Measurements from ENCODE around the gene SEMA4B.
A peak's percentile ranks its signal among the peaks of the same experiment; 100 is the strongest.

The SEMA4B gene

GRCh38 chr15:90177012-90177411 lies 24.1 kb upstream of the SEMA4B start:
- Histone ChIP-seq H3K36me3 (ENCODE audit: low read length) (no peaks in the 10 kb centered on the region), H3K9ac (ENCODE audit: low read length) (no peak overlapping the region), H3K9me3 (ENCODE audit: insufficient read depth, low read length) (no peaks in the 10 kb centered on the region), H3K4me2 (ENCODE audit: low read depth, low read length, poor library complexity, severe bottlenecking) (no peak overlapping the region), H3F3A (ENCODE audit: insufficient read depth) (no peaks in the 10 kb centered on the region), H3K9me2 (replicated peaks; ENCODE audit: insufficient read depth, low read length) (no peaks in the 10 kb centered on the region), H2AFZ (ENCODE audit: low read depth, low read length, severe bottlenecking) (no peak overlapping the region), H3K79me2 (ENCODE audit: insufficient read depth, low read length) (no peaks in the 10 kb centered on the region), H3K4me3 (ENCODE audit: insufficient read depth, low read length, poor library complexity, severe bottlenecking) (no peak overlapping the region), H3K27me3 (ENCODE audit: low read length) (no peaks in the 10 kb centered on the region), H3K27ac (ENCODE audit: low read depth, low read length) (no peak overlapping the region), H4K20me1 (ENCODE audit: low read depth, low read length) (no peaks in the 10 kb centered on the region)
- TF ChIP-seq EZH2phosphoT487 (conservative IDR thresholded peaks at IDR 0.05; ENCODE audit: low read length) (no peak), CTCF (IDR thresholded peaks at IDR 0.05; ENCODE audit: insufficient read depth, low read length, poor library complexity, severe bottlenecking) (no peak)

- peak overlapping the region; percentile 19 for H3K4me2 ChIP-seq (ENCODE audit: low read depth, low read length, poor library complexity, severe bottlenecking)
- no peak overlapping the region for H3K9ac ChIP-seq (ENCODE audit: low read length)
- H4K20me1 ChIP-seq (ENCODE audit: low read depth, low read length), result no peaks in the 10 kb centered on the region
- 0 out of 2 replicates have a peak, but pooled peaks cover 2% of the 10 kb centered on the region for H3F3A ChIP-seq (ENCODE audit: insufficient read depth)
- no peaks in the 10 kb centered on the region for H3K9me2 ChIP-seq (replicated peaks; ENCODE audit: insufficient read depth, low read length)
- TF ChIP-seq EZH2phosphoT487 (conservative IDR thresholded peaks at IDR 0.05; ENCODE audit: low read length) (no peak), CTCF (IDR thresholded peaks at IDR 0.05; ENCODE audit: insufficient read depth, low read length, poor library complexity, severe bottlenecking) (no peak)
- H3K27ac ChIP-seq (ENCODE audit: low read depth, low read length), result no peak overlapping the region
- H2AFZ ChIP-seq (ENCODE audit: low read depth, low read length, severe bottlenecking), result no peak overlapping the region
- no peaks in the 10 kb centered on the region for H3K79me2 ChIP-seq (ENCODE audit: insufficient read depth, low read length)
- H3K9me3 ChIP-seq (ENCODE audit: insufficient read depth, low read length), result no peaks in the 10 kb centered on the region
- H3K27me3 ChIP-seq (ENCODE audit: low read length), result no peaks in the 10 kb centered on the region
- no peak overlapping the region for H3K4me3 ChIP-seq (ENCODE audit: insufficient read depth, low read length, poor library complexity, severe bottlenecking)
- no peaks in the 10 kb centered on the region for H3K36me3 ChIP-seq (ENCODE audit: low read length)
Observed at GRCh38 chr15:90178468-90179435, 22.4 kb upstream of the SEMA4B start.

GRCh38 chr15:90181776-90182175 lies 19.4 kb upstream of the SEMA4B start:
- Histone ChIP-seq H3K9ac (ENCODE audit: low read length) (no peak overlapping the region), H3K9me3 (ENCODE audit: insufficient read depth, low read length) (no peaks in the 10 kb centered on the region), H3F3A (ENCODE audit: insufficient read depth) (peaks cover 13% of the 10 kb centered on the region; the same call in 1 of the 2 replicates), H3K27me3 (ENCODE audit: low read length) (no peaks in the 10 kb centered on the region), H3K36me3 (ENCODE audit: low read length) (no peaks in the 10 kb centered on the region), H2AFZ (ENCODE audit: low read depth, low read length, severe bottlenecking) (no peak overlapping the region), H4K20me1 (ENCODE audit: low read depth, low read length) (no peaks in the 10 kb centered on the region), H3K9me2 (replicated peaks; ENCODE audit: insufficient read depth, low read length) (no peaks in the 10 kb centered on the region), H3K79me2 (ENCODE audit: insufficient read depth, low read length) (no peaks in the 10 kb centered on the region), H3K4me3 (ENCODE audit: insufficient read depth, low read length, poor library complexity, severe bottlenecking) (no peak overlapping the region), H3K4me2 (ENCODE audit: low read depth, low read length, poor library complexity, severe bottlenecking) (no peak overlapping the region), H3K27ac (ENCODE audit: low read depth, low read length) (no peak overlapping the region)
- no peak for TF ChIP-seq EZH2phosphoT487 (conservative IDR thresholded peaks at IDR 0.05; ENCODE audit: low read length)
- TF ChIP-seq CTCF (IDR thresholded peaks at IDR 0.05; ENCODE audit: insufficient read depth, low read length, poor library complexity, severe bottlenecking), result no peak
